NCI-H1436 treated with DMSO at 0.1 percent for 48 hours (cell line): ENCODE data around the gene SPATA9.

Experiments used
- DNase-seq: peaks from one replicate; lab custom pipeline; 2025; lab: John Stamatoyannopoulos, UW

SPATA9 gene, protein sequence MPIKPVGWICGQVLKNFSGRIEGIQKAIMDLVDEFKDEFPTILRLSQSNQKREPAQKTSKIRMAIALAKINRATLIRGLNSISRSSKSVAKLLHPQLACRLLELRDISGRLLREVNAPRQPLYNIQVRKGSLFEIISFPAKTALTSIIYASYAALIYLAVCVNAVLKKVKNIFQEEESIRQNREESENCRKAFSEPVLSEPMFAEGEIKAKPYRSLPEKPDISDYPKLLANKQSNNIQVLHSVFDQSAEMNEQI

DNA sequence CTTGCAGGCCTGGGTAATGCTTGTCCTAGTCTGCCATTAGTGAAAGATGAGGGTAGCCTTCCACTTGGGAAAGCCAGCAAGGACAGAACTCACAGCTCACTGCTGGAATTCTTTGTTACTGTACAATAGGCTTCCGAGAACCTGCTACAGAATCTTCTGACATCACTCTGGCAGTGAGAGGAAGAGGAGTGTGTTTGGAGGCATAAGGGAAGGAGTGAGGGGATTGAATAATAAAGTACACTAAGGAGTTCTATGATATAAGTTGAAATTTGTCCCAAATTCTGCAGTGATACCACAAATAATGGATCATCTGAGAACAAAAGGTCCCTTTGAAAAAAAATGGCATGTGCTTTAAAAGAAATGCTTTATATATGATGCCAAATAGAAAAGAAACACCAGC lies at the start of gene SPATA9:
Gene SPATA9 (minus strand): TSS at position 101 of the 400 bp plus-strand sequence. CDS start 137 bp downstream, outside the sequence.
- DNase-seq = no peak

DNA sequence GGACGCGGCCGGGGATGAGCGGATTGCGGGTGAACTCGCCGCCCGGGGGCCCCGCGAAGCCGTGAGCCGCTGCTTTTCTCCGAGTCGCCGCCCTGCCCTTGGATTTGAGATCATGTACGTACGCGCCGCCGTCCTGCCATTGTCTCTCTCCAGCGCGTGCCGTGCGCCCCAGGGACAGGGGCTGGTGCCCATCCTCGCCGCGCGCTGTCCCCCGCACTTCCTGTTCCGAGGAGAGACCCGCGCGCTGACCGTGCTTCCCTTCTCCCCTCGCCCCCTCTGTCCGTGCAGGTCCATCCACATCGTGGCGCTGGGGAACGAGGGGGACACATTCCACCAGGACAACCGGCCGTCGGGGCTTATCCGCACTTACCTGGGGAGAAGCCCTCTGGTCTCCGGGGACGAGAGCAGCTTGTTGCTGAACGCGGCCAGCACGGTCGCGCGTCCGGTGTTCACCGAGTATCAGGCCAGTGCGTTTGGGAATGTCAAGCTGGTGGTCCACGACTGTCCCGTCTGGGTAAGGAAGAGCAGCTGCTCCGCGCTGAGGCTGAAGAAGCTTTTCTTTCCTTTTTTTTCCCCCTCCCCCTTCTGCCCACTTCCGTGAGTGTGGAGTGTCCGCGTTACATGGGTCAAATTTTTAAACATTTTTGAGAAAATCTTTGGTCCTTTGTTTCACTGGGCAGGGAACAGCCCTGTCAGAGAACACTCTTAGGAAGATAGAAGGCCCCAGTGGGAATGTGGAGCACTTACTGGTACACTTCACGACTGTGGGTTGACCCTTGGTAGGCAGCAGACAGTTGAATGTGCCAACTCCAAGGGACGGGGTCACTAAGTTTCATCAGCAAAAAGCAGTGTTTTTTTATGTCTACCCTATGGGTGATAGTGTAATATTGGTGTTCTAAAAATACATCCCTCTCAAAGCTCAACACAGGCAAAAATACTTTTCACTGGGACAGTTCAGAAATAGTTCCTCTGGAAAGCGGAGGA lies 49.1 kb upstream of the SPATA9 start:
- no peak for DNase-seq

DNA sequence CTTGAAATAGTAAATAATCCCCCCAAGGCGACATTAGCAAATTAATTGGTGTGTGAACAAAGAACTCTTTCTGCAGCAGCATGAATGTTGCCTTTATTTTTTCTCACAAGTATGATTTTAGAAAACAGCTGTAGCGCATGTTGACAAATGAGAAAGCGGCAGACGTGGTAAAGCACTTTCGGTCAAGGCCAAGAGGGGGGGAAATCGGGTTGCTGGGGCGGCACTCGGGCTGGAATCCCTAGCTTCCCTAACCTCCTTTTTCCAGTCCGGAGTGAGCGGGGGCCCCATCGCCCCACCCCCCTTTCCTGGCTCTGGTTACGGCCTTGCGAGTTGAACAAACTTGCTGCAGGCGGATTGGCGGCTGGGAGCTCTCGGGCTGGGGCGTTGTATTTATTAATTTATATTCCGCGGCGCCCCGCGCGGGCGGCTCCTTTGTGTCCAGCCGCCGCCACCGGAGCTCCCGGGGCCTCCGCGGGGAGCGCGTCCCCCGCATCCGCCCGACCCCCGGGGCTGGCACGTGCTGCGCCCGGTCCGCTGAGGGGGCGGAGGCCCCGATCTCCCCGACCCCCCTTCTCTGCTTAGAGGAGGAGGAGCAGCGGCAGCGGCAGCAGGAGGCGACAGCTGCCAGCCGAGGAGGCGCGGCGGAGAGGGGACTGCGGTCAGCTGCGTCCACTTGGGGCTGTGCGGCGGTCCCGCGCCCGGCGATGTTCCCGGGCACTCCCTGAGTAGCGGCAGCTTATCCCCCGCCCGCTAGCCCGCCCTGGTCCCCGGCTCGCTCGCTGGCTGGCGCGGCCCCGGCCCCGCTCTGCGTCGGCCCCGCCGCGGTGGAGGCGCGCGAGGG lies 48.2 kb upstream of the SPATA9 start, which contains the start of gene RHOBTB3:
Gene RHOBTB3 (plus strand): TSS at position 607 of the 841 bp plus-strand sequence. CDS start 347 bp downstream, outside the sequence.
- DNase-seq = no peak

DNA sequence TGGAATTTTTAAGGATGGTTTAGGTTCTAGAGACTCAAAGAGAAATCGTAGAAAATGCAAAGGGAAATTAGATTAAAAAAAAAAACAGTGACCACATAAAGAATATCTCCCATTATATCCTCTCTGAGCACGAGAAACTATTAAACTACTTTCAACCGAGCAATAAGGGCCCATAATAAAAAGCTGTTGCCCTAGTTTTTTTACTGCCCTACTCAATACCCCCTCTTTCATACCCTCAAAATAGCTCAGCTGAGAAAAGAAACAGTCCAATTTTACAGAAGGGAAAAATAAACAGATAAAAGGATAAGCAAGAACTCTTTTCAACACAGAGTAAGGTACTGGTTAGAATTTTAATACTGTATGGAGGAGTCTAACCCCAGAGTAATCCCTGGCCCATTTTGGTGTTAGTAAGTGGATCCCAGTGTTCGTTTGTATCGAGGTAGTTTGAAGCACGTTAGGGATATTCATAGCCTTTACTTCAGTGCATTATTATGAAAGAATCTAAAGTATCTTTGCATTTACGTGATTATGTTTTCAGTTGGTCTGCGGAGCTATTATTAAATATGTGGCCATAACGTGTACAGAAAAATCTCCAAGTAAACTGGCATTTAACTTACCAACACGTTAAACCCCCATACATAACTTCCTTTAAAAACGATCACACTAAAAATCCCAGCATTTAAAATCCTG lies 47.4 kb upstream of the SPATA9 start:
- DNase-seq = no peak

DNA sequence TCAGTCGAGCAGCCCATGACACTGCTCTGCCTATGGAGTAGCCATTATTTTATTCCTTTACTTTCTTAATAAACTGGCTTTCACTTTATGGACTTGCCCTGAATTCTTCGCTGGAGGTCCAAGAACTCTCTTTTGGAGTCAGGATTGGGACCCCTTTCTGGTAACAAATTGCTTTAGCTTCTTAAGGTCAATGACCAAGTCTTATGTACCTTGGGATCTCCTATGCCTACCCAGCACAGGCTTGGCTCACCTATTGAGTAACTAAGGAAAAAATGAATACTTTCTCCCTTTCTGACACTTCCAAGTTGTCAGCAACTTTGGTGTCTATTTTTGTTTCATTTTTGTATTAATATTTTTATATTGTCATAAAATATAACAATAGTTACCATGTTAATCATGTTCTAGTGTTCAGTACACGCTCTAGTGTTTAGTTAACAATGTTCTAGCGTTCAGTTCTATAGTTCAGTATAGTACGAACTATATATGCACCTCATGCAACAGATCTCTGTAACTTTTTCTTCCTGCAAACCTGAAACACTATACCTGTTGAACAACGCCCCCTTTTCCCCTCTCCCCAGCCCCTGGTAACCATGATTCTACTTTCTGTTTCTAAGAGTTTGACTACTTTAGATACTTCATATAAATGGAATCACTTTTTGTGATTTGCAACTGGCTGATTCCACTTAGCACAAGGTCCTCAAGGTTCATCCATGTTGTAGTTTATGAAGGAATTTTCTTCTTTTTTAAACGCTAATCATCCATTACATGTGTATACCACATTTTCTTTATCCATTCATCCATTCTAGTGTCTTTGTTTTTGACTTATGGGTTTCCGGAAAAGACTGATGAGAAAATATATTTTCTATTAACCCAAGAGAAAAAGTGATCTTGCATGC lies 46.6 kb upstream of the SPATA9 start:
- no peak for DNase-seq

DNA sequence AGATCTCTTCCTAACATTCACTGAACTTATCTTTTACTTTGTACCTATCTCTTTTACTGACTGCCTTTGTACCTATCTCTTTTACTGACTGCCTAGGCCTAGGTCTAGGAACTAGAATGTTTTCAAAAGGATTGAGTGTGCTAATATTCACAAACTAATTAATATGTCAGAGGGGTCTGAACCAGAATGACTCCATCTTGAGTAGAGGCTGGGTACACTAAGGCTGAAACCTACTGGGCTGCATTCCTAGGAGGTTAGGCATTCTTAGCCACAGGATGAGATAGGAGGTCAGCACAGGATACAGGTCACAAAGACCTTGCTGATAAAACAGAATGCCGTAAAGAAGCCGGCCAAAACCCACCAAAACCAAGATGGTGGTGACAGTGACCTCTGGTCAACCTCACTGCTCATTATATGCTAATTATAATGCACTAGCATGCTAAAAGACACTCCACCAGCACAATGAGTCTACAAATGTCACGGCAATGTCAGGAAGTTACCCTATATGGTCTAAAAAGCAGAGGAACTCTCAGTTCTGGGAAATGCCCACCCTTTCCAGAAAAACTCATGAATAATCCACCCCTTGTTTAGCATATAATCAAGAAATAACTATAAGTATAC lies 45.8 kb upstream of the SPATA9 start:
- DNase-seq = no peak

DNA sequence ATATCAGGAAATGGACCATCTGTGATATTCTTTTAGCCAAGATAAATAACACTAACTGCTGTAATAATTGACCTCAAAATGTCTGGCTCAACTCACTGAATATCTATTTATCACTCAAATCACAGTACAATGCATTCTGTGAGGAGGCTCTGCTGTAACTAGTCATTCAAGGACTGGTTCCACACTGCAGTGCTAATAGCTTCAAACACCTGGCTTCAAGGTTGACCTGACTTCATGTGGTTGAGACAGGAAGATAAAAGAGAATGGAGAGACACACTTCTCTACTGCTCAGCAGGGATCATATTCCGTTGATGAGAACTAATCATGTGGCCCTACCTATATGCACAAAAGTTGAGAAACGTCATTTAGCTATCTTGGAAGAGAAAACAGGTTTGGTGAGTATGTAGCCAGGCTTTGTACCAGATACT lies 45.0 kb upstream of the SPATA9 start:
- no peak for DNase-seq

DNA sequence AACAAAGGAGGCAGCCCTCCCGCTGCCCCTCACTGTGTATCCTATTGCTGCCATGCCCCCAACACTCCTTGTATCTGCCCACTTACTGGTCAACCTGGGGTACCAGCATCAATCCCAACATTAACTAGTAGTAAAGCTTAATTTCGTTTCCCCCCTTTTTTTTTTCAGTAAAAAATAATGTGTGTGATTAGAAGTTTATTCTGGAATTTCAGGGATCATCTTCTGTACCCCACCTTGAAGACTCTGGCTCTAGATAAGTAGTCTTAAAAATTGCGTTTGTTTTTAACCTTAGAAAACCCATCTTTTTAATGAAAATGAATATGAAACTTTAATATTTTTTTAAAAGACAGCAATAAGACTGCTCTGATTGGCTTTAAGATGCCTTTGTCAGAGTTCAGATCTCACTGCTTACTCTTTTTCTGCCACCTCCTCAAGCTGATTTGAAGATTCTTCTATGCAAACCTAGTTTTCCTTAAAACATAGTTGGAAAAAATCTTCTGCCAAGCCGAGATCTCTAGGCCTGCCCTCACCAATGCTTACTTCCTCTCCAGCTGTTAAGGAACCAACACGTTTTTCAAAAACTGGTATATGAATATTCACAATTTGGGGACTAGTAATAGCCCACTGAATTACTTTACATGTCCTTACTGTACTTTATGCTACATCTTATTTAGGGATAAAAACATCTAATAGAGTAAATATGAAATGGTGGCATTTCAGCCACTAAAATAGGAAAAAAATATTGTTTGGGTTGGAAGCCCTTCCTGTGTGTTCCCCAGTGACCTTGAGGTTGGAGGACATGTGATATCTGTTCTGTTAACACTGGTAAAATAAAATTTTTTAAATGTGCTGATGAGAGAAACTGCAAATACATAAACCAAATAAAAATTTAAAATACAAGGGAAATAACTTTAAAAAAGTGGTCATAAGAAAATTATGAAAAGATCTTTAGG lies 44.3 kb upstream of the SPATA9 start:
- no peak for DNase-seq

DNA sequence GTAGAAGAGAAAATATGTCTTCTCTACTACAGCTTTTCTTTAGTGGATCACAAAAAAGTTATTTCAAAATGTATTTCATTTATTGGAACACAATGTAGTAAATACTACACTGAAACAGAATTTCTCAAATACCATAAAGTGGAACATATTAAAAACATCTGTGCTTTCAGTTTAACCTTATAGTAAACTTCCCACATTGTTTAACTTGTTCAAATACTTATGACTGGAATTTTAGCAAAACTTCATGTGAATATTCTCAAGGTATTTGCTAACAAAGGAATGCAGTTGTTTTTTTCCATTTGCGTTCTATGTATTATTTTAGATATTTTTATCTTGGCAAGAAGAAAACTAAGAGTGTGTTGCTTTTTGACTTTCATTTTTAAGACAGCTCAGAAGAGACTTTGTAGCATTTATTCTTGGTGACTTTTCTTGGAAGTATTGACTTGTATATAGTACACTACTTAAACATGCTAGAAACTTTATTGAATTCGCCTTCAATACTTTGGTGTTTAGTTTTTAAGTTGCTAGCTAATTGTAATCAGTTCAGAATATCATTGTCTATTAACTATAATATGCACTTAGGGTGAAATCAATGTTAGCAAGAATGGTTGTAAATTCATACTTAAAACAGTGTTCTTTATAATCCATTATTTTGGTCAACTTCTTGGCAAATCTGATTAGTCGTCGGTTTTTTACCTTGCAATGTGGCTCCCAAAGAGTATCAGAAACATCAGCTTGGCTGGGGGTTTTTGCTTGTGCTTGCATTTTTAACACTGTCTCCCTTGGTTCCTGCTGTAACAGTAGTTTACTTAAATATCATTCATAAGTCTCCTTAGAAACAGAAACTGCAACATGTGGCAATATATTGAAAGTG lies 43.4 kb upstream of the SPATA9 start:
- no peak for DNase-seq

DNA sequence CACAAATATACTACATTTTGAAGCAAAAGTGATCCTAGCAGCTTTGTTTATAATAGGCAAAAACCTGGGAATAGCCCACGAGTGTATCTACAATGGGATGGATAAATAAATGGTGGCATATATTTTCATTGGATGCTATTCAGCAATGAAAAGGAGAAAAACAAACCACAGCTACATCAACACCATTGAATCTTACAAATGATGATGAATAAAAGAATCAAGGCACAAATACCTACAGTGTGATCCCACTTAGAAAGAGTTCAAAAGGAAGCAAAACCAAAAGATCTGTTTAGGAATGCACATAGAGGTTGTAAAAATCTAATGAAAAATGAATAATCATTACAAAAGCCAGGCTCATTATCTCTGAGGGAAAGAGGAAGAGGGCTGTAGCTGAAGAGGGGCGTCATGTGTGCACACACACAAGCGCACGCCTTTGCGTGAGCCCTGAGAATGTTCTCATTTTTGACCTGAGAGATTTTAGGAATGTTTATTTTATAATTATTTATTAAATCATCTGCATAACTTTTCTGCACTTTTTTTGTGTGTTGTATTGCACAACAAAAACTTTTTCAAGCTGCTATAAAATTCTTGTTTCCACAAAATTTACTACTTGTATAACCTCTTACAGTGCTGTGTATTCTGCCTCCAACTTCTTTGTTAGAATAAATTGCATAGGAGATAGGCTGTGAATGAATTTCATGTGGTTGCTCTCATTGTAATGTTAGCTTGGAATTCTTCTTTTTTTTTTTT lies 42.5 kb upstream of the SPATA9 start:
- no peak for DNase-seq

DNA sequence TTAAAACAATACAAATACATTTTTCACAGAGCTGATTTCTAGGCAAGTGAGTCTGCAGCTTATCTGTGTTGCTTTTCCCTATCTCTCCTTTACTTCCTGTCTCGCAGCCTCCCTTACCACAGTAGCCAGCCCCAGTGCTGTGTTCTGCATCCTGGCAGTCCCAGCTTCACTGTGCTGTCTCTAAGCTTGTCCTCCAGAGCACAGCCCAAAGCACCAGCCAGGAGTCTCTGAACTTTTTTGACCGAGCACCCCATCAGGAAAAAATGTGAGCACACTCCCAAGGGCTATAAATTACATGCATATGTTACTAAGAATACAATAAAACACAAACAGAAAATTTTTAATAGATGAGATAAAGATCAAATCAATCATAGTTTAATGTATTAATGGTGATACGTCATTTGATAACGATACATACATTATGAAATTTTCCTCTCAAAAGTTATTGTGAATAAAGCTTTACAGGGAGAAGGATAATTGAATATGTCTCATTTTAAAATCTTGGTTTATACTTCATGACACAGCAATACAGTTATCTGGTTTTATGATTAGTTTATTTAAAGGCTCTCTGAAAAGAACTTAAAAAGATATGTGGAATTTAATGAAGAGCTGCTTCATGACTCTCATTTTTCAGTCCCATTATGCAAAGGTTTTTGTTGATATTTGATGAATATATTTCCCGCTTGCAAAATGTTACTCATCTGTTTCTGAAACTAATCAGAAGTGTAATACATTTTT lies 41.0 kb upstream of the SPATA9 start:
- DNase-seq = no peak

DNA sequence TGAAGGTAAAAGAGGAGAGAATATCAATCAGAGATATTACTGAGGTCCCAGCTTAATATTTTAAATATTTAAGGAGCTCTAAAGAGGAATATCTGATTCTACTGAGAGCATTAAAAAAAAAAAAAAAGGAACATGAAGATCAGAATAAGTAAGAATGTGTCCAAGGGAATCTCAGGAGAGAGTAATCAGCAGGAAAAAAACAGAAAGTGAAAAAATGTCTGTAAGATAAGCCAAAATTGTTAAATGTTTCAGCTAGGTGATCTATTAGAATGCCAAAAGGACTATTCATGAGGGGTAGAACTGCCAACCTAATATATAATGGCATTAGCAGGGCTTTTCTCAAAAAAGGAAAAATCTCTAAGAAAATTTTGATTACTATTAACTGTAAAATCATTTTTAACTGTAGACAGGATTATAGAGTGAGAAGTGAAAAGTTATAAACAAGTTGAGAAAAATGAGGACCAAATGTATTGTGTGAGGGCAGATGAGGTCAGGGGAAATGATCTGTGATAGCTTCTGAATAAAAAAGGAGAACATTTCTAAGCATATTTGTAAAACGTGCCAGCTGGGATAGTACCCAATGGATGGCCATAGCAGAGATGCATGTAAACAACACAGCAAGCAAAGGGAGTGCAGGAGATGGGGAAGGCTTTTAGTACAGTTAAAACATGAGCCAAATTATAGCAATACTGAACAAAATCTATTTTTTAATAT lies 38.9 kb upstream of the SPATA9 start:
- DNase-seq = no peak

DNA sequence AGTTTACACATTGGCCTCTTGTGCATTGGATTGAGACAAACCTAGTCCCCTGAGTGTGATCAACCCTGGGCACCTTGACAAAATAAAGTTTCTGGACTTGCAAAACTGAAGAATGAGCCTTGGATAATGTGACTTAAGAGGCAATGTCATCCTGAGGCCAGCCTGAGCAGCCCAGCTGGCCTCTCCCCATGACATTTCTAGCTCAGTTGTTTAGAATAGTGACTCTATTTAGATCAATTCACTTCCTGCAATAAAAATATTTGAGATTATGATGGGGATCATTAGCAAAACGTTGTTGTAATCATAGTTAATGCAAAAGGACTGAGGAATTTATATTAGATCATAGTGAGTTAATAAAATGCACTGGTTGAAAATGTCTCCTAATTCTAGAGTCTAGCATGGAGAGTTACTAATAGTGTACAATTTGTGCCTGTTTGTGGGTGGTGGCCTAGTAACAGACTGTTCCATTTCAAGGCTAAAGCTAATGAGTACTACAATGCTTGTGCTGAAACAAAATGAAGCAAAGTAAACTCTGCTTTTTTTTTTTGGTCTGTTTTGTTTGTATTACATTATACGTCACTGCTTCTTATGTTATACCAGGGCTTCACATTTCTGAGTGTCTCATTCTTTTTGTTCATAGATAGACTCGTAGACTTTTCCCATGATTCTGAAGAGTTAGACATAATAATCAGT lies 37.4 kb upstream of the SPATA9 start:
- DNase-seq = no peak

DNA sequence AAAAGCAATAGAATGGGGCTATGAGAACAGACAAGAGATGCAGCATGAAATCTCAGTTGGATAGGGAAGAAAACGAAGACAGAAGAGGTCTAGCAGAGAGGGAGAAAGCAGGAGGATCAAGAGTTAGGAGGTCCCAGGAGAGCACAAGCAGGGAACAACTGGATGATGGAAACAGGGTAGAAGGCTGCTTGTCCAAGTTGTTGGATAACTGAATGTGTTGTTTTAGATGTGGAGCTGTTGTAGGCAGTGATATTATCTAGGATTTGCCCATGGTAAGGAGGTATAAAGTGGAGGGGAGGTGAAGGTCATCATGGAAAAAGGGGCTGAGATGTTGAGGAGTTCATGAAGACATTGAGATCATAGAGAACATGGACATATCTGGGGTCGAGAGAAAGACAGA lies 35.9 kb upstream of the SPATA9 start:
- no peak for DNase-seq

DNA sequence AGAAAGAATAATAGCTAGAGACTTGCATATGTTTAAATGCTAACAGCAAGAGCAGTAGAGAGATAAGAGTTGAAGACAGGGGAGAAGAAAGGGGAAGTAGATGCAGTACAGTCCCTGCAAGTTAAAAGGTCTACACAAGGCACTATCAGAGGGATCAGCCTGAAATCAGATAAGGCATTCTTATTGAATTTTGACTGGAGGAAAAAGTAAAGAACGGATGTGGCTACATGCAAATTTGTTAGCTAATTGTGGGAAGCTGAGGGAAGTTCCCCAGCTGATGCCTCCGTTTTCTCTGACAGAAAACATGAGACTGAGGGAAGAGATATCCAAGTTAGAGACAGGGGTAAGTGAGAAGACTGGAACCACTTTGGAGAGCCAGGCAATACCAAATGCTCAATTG lies 35.4 kb upstream of the SPATA9 start:
- DNase-seq = no peak
